Right ventricle myocardium inferior (tissue), 1 donor: ENCODE results near the gene LRRC63. TPM values are rescaled to one million over a fixed set of nuclear protein-coding genes. Genes with fewer than 3 reads are reported as not detected.
"Not testable (repeated sequence)": the region's sequence is repeated elsewhere in the genome, so short reads cannot be mapped to it uniquely, and the experiment has no call there.

Source experiments
- ATAC-seq: fragments of 200-7000 bp; cut with Tn5 transposase; one replicate; pipeline ENCODE4 v1.9.1; 2020; ENCODE audit warnings: mild to moderate bottlenecking, moderate library complexity
- DNase-seq: peaks from one replicate; pipeline ENCODE4 v3.0.0; 2021; ENCODE audit errors: missing footprints
- intact Hi-C: fragments of 100-400 bp; cut with DNase I; formaldehyde crosslinking; loops from one replicate; pipeline ENCODE4 v1.11.0; 2022
- total RNA-seq: library from RNA; stranded (reverse); fragmentation: NEBNext Ultra II Directional; extraction: Animal tissue kit (Norgen Biotek cat#: 25700); gene quantifications from one replicate; pipeline ENCODE4 v1.2.1, GENCODE V29; 2021
- donor health status: DM: no; HTN: yes; CAD: no; lungs with severe emphysema.

LRRC63 gene
- total RNA-seq, 1 donor from 2014 or later: not detected

DNA sequence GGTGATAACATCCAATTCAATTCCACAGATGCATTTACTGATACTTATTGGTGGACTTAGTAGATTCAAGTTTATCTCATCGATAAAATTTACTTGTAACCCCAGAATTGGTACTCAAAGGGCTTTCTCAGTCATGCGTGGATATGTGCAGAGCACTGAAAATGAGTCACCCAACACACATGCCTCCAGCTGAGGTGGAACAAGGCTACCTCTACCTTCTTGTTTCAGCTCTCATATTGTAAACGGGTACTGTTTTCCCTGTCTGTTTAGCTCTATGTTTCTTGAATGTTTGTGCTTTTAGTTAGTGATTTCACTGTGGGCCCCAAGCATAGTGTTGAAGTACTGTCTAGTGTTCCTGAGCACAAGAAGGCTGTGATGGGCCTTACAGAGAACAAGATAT, 1.5 kb downstream of the LRRC63 start:
- intact Hi-C loops: no loop called here
- DNase-seq (no peak), ATAC-seq (no peak)

GRCh38 chr13:46214741-46215140, 3.0 kb downstream of the LRRC63 start:
- ATAC-seq, DNase-seq, intact Hi-C loops: not testable (repeated sequence)

- intact Hi-C loops, ATAC-seq: not testable (repeated sequence)
- DNase-seq: peak; percentile 61
These were observed 8.5 kb downstream of the LRRC63 start for GRCh38 chr13:46220234-46220633.

GRCh38 chr13:46229251-46229650, 17.5 kb downstream of the LRRC63 start:
- no peak for ATAC-seq
- intact Hi-C loops: no loop called here

DNA sequence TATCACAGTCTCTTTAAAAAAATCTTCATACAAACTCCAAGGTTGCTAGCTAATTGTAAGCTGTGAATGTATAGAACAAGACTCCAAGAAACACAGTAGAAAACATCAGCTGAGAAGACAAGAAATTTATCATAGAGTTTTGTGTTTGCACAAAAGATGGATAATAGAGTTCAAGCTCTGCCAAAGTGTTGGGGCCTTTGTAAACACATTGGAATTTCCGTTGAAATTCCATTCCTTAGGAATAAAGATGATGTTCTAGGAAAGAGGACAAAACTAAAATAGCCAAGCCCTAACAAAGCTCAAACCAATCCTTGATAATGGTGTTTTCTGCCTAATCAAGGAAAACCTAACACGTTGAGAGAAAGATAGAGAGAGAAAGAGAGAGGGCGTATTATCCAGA, 20.6 kb downstream of the LRRC63 start:
- intact Hi-C loops: no loop called here
- ATAC-seq: no peak
- DNase-seq: no peak

More at GRCh38 chr13:46229251-46229650, 17.5 kb downstream of the LRRC63 start:
- DNase-seq: no peak

GRCh38 chr13:46235286-46235685, 23.6 kb downstream of the LRRC63 start:
- ATAC-seq (no peak), DNase-seq (no peak)
- intact Hi-C loops: no loop called here

- ATAC-seq (no peak), DNase-seq (no peak)
- intact Hi-C loops: no loop called here
These were observed 53.6 kb downstream of the LRRC63 start for GRCh38 chr13:46265292-46265691.

- no peak for DNase-seq
- intact Hi-C loops: no loop called here
- no peak for ATAC-seq
These were observed 55.4 kb downstream of the LRRC63 start for GRCh38 chr13:46267166-46267565.

- intact Hi-C loops: no loop called here
- no peak for DNase-seq
- no peak for ATAC-seq
These were observed 58.7 kb downstream of the LRRC63 start for GRCh38 chr13:46270416-46270815.

GRCh38 chr13:46274094-46274698, 62.5 kb downstream of the LRRC63 start:
- intact Hi-C loops: no loop called here
- ATAC-seq (no peak), DNase-seq (no peak)

DNA sequence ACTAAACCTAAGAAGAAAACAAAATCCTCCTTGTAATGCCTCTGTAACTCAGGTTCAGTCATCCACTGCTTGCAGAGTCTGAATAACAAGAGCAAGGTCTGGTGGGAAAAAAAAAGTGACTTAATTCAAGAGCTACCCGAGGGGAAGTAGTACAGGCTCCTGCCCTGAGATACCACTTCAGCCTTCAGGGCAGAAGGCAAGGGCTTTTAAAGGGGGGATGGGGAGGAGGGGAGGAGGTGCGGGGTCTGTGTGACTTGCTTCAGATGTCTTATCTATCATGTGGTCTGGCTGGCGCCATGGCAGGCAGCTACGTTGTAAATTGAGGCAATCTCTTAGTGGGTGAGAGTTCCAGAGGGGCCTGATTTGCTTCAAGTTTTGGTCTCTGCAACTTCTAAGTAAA, 66.7 kb downstream of the LRRC63 start:
- intact Hi-C loops: no loop called here
- ATAC-seq (no peak), DNase-seq (no peak)

DNA sequence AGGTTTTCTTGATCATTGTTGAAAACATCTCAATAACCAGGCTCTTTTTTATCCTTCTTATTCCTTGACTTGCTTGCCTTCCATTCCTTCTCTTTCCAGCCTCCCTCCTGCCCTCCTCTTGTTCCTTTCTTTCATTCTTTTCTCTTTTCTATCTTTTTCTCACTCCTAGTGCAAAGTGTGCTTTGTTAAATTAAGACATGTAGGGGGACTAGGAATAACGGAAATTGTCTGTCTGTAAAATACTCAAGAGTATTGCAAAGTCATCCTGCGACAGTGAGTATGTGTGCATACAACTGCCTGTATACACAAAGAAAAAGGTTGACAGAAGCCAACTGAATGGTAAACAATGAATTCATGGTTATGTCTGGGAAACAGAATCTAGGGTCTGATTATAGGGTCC, 70.1 kb downstream of the LRRC63 start:
- DNase-seq (no peak), ATAC-seq (no peak)
- intact Hi-C loops: no loop called here

DNA sequence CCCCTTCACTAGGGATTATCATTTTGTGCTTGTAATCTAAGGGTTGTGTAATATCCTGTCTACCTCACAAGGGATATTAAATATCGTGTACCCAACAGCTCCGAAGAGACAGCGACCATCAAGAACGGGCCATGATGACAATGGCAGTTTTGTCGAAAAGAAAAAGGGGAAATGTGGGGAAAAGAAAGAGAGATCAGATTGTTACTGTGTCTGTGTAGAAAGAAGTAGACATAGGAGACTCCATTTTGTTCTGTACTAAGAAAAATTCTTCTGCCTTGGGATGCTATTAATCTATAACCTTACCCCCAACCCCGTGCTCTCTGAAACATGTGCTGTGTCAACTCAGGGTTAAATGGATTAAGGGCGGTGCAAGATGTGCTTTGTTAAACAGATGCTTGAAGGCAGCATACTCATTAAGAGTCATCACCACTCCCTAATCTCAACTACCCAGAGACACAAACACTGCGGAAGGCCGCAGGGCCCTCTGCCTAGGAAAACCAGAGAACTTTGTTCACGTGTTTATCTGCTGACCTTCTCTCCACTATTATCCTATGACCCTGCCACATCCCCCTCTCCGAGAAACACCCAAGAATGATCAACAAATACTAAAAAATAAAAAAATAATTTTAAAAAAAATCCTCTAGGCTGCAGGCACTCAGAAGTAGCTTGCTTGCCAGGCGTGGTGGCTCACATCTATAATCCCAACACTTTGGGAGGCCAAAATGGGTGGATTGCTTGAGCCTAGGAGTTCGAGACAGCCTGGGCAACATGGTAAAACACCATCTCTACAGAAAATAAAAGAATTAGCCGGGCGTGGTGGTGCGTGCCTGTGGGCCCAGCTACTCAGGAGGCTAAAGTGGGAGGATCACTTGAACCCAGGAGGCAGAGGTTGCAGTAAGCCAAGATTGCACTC, 72.4 kb downstream of the LRRC63 start:
- DNase-seq, intact Hi-C loops: not testable (repeated sequence)

GRCh38 chr13:46286972-46287371, 75.2 kb downstream of the LRRC63 start:
- ATAC-seq: no peak

More for the DNA sequence above, 72.4 kb downstream of the LRRC63 start:
- ATAC-seq: not testable (repeated sequence)

GRCh38 chr13:46288570-46289259, 77.0 kb downstream of the LRRC63 start:
- intact Hi-C loops: no loop called here
- no peak for ATAC-seq
- no peak for DNase-seq

More at GRCh38 chr13:46286972-46287371, 75.2 kb downstream of the LRRC63 start:
- intact Hi-C loops: no loop called here
- no peak for DNase-seq

GRCh38 chr13:46289260-46289955, 77.7 kb downstream of the LRRC63 start:
- ATAC-seq (no peak), DNase-seq (no peak)
- intact Hi-C loops: no loop called here

DNA sequence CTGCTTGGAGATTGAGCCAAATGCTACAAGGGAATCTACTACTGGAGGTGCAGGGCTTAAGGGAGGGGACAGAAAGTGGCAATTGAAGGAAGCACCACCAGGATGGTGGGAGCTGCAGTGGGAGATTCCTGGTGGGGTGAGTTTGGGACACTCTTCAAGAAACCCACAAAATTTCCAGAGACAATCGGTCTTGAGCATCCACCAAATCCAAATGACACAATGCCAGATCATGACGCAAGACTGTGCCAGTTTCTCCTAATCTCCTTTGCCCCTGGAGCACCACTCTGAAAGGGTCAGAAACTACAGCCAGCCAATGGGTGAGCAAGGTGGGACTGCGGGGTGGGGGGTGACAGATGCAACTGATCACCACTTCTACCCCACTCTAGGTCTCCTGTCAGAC, 78.7 kb downstream of the LRRC63 start:
- intact Hi-C loops: no loop called here
- ATAC-seq: no peak
- DNase-seq: no peak

GRCh38 chr13:46293436-46293835, 81.7 kb downstream of the LRRC63 start:
- intact Hi-C loops: no loop called here
- DNase-seq: no peak
- ATAC-seq: no peak
